Measurements from ENCODE around the gene SLC19A1.
A peak's percentile ranks its signal among the peaks of the same experiment; 100 is the strongest.

The SLC19A1 gene

DNA sequence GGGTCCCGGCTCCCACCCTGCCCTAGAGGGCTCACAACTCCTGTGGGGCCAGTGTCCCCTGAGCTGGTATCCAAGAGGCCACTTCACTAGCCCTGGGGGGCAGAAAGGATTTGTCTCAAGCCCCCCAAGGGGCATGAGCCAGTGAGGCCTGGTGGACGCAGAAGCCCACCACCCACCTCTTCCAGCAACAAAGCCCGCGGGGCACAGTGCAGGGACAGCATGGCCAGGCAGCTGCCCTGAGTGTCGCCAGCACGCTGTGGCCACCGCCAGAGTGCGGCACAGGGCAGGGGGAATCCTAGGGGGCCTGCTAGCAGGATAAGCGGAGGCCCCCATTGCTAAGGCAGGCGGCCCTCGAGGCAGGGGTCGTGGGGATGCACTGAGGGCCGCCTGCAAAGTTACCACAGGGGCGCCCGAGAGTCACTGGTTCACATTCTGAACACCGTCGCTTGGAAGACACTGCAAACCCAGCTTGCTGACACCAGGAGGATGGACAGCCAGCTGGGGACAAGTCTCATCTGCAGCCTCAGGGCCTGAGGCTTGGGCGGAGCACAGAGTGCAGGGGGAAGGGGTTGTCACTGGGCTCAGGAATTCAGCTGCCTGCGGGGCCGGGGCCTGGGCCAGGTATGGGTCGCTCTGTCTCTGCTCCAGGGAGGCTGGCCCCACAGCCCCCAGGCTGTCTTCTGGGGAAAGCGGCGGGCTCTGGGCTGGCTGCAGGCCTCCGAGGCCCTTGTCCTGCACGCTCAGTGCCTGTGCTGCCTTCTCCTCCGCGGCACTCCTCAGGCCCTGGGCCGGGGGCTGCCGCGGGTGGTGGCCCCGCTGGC lies 26.8 kb downstream of the SLC19A1 start:
- DNase-seq: no peak

DNA sequence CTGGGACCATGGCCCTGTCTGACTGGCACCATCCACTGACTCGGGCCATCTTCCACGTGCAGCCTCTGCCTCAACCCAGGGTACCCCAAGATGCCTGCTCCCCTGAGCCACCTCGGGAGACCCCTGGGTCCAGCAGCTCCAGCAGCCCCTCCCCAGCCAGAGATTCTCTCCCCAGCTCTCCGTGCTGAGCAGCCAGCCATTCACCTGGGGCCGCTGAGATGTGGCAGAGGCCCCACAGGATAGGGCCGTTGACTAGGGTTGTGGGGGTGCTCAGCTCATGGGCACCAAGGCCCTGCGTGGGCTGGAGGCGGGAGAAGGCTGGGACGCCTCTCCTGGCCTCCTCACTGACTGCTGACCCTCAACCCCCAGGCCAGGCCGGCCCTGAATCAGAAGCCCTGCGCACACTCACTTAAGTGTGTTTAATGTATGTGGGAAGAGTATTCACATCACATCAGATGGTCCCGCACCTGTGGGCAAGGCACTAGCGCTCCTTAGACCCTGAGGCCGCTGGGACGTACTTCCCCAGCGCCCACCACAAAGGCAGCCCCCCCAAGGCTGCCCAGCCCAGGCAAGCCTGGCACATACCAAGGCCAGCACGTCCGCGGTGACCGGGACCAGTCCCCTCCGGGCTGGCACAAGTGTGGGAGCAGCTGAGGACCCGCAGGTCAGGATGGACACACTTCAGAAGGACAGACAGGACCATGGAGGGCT lies 27.8 kb downstream of the SLC19A1 start:
- DNase-seq: no peak

DNA sequence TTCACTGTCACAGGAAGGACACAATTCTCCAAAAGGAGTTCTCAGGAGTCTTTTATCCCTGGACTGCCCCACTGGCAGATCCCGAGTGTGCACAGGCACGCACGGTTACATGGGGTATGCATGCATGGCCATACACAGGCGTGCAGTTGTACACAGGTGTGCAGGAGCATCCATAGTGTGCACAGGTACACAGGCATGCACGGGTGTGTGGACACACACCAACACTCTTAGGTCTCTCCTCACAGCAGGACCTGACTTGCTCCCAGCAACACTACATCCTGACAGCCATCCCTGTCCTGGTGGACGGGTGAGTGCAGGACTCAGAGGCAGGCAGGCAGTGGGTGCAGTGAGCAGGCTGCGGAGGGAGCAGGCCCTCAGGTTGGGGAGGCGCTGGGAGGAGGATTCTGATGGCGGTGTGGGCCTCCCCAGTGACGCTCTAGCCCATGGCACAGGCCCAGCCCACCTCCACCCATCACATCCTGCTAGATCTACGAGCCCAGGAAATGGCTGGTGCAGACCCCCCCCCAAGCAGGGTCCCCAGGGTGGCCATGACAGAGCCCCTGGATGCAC lies 28.4 kb downstream of the SLC19A1 start:
- no peak for DNase-seq

DNA sequence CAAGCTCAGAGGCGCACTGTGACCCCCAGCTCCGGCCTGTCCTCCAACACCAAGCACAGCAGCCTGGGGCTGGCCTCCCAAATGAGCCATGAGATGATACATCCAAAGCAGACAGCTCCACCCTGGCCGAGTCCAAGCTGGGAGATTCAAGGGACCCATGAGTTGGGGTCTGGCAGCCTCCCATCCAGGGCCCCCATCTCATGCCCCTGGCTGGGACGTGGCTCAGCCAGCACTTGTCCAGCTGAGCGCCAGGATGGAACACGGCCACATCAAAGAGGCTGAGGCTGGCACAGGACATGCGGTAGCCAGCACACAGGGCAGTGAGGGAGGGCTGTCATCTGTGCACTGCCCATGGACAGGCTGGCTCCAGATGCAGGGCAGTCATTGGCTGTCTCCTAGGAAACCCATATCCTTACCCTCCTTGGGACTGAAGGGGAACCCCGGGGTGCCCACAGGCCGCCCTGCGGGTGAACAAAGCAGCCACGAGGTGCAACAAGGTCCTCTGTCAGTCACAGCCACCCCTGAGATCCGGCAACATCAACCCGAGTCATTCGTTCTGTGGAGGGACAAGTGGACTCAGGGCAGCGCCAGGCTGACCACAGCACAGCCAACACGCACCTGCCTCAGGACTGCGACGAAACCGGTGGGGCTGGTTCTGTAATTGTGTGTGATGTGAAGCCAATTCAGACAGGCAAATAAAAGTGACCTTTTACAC lies 29.1 kb downstream of the SLC19A1 start:
- no peak for DNase-seq

DNA sequence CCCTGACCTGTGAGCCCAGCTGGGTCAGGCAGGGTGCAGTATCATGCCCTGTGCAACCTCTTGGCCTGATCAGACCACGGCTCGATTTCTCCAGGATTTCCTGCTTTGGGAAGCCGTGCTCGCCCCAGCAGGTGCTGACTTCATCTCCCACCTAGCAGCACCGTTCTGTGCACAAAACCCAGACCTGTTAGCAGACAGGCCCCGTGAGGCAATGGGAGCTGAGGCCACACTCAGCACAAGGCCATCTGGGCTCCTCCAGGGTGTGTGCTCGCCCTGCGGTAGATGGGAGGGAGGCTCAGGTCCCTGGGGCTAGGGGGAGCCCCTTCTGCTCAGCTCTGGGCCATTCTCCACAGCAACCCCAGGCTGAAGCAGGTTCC lies 29.6 kb downstream of the SLC19A1 start:
- DNase-seq: no peak

DNA sequence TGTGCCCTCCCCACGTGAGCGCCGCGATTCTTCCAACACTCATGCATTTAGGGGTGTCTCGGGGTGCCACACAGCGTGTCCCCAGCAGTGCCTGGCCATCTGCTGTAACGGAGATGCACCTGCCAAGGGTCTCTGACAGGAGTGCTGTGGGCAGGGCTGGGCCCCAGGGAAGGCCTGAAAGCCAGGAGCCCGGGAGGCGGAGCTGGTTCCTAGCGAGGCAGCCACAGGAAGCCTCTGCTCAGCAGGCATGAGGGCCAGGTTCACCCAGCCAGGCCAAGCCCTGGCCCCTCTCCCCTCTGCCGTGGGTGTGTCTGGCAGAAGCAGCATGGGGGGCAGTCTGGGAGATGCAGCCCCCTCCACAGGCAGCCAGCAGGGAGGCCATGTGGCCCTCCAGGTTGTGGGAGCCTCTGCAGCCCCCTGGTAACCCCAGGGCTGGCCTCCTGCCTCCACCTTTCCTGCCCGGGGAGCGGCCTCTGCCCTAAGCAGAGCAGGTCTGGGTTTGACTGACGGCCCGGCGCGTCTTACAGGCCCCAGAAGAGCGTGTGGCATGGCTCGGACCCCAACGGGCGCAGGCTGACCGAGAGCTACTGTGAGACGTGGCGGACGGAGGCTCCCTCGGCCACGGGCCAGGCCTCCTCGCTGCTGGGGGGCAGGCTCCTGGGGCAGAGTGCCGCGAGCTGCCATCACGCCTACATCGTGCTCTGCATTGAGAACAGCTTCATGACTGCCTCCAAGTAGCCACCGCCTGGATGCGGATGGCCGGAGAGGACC lies 30.4 kb downstream of the SLC19A1 start:
- no peak for DNase-seq

DNA sequence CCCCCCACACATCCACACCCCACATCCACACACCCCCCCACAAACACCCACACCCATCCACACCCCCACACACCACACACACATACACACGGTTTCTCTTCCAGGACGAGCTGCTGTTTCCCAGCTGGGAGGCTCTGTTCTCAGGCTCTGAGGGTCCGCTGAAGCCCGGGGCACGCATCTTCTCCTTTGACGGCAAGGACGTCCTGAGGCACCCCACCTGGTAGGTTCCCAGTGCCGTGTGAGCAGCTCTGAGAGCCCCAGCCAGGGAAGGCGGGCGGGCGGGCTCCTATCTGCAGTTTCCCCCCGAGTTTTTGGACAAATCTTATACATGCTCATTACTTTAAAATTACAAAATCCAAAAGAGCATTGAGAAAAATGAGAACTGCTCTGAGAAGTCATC lies 31.2 kb downstream of the SLC19A1 start:
- no peak for DNase-seq

DNA sequence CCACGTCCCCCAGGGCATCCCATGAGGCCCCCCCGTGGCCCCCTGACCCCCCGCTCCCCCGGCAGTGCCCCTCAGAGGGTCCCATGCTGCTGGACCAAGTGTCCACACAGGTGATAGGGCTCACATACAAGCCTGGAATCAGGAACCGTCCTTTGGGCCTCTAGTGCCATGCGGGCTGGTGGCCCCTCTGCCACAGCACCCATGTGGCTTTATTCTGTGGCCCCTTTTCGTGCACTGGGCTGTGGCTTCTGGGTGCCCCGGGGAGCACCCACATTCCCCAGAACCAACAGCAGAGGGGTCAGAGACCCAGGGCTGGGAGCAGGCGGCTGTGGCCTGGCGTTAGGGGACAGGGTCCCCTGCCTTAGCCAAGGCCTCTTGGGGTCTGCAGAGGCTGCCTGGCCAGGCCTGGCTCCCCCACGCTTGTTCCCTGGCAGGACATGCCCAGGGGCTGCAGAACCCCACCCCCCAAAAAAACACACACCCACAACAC lies 31.7 kb downstream of the SLC19A1 start:
- no peak for DNase-seq

DNA sequence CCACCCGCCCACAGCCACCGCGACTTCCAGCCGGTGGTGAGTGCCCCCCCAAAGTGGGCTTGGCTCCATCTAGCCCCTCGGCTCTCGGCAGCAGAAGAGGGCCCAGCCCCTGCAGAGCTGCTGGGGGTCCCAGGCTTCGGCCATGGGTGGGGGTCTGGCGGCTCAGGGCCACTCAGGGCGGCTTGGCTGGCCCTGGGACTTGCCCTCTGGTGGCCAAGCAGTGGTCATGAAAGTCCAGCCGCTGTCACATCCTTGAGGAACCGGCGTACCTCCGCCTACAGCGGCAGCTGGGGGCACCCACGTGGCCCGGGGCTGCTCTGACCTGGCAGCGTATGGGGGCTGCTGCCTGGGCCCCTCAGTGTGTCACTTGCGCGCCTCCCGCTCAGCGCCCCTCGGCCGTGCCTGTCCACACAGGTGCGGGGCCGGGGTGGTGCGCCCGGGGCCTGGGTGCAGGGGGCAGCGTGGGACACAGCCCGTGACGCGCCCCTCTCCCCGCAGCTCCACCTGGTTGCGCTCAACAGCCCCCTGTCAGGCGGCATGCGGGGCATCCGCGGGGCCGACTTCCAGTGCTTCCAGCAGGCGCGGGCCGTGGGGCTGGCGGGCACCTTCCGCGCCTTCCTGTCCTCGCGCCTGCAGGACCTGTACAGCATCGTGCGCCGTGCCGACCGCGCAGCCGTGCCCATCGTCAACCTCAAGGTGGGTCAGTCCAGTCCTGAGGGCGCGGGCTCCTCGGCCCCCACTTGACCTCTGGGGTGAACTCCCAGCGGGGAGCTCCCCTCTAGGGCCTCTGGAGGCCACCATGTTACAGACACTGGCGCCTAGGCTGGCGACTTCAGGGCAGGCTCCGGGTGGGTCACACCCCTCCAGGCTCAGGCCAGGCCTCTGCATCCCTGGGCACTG lies 32.4 kb downstream of the SLC19A1 start:
- DNase-seq: no peak

DNA sequence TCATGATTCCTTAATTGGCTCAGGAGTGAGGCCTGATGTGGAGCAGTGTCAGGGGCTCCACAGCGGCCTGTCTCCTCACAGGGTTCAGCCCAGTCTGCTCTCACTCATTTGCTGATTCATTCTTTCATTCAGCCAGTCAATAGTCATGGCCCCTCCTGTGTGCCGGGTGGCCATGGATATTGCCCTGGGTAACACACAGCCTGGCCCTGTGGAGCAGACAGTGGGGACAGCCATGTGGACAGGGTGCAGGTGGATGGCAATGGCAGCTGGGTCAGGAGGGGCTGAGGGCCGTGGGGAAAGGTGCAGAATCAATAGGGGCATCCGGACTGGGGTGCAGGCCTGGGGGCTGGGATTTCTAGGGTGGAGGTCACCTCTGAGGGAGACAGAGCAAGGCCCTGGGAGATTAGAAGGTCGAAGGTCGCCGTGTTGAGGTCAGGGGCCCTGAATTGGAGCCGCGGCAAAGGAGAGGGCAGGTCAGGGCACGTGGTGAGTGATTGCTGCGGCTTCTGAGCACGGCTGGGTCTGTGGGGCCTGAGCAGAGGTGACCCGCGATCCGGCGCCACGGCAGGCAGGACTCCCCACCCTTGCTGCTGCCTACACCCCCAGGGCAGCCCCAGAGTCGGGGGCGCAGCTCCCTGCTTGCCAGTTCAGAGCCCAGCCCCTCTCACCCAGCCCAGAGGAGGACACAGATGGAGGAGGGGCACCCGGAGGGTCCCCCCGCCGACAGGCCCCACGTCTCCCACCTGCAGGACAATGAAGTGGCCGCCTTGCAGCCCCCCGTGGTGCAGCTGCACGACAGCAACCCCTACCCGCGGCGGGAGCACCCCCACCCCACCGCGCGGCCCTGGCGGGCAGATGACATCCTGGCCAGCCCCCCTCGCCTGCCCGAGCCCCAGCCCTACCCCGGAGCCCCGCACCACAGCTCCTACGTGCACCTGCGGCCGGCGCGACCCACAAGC lies 33.4 kb downstream of the SLC19A1 start:
- DNase-seq: no peak

DNA sequence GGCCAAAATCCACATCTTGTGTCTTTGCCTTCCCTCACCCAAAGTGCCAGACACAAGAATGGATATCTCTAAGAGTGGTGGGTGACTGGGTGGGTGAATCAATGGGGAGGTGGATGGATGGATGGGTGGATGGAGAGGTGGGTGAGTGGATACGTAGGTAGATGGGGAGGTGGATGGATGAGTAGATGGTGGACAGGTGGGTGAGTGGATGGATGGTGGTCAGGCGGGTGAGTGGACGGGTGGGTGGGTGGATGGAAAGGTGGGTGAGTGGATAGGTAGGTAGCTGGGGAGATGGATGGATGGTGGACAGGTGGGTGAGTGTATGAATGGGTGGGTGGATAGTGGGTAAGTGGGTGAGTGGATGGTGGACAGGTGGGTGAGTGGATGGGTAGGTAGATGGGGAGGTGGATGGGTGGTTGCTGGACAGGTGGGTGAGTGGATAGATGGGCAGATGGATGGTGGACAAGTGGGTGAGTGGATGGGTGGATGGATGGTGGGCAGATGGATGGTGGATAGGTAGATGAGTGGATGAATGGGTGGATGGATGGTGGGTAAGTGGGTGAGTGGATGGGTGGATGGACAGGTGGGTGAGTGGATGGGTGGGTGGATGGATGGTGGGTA lies 34.2 kb downstream of the SLC19A1 start:
- DNase-seq: no peak

DNA sequence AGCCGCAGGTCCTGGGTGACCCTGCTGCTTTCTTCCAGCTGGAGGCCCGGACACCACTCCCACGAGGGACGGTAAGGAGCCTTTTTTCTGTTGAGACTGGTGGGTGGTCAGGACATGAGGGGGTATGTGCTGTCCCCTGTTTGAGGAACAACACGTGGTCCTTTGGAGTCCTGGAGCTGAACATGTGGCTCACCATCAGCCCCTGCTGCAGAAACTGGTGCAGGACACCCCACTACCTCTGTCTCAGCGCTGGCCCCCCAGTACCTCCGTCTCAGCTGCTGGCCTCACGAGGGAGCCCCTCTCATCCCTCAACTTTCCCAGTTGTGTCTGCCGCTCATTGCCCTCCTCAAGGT lies 34.7 kb downstream of the SLC19A1 start:
- no peak for DNase-seq

DNA sequence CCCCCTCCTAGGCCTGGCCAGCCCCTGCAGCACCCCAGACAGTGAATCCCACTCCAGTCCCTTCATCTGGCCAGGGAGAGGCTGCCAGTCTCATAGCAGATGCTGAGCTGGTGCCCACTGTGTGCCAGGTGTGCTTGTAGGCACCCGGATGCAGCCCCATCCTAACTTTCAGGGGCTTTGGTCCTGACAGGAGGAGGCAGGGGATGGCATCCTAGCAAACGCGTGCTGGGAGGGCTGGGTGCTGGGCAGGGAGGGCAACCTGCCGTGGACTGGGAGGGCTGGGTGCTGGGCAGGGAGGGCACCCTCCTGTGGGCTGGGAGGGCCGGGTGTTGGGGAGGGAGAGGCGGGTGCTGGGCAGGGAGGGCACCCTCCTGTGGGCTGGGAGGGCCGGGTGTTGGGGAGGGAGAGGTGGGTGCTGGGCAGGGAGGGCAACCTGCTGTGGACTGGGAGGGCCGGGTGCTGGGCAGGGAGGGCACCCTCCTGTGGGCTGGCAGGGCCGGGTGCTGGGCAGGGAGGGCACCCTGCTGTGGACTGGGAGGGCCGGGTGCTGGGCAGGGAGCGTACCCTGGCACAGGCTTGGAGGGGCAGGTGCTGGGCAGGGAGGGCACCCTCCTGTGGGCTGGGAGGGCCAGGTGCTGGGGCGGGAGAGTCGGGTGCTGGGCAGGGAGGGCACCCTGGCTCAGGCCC lies 35.3 kb downstream of the SLC19A1 start:
- DNase-seq: no peak

DNA sequence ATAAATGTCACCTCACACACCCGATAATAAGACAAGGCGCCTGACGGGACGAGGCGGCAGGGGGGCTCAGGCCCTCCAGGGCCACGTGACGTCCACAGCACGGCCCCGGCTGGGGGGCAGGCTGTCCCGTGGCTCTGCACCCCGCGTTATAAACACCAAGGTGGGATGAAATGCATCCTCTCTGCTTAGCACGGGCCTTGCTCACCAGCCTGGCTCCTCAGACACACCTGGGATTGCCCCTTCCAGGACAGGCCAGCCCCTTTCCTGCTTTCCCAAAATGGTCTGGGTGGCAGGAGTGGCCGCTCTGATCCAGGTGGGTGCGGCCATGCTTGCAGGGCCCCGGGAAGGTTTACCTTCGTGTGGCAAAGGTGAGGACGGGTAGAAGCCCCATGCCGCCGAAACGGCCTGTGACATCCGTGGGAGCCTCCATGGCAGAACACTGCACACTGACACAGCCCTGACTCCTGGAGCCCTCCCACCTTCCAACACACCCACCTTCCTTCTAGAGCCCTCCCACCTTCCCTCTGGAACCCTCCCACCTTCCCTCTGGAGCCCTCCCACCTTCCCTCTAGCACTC lies 35.9 kb downstream of the SLC19A1 start:
- no peak for DNase-seq

DNA sequence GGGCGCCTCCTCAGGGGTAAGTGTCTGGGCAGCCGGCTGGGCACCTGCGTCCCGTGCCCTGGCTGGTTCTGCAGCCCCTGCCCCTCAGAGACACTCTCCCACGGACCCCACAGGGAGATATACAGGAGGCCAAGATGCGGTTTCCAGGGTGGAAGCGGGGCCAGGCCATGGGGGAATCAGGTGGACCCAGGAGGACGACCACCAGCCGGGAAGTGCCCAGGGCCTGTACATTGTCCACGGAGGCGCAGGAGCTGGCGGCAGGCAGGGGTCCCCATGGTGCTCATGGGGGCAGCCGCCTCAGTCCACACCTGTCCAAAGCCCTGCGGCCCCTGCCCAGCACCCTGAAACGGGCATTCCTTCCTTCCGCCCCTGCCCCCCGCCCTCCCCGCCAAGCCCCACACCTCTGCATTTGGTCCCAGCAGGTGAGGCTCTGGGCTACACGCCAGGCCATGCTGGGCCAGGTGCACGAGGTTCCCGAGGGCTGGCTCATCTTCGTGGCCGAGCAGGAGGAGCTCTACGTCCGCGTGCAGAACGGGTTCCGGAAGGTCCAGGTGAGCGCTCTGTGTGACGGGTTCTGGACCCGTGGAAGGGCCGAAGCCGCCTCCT lies 36.7 kb downstream of the SLC19A1 start:
- peak; percentile 28 for DNase-seq

DNA sequence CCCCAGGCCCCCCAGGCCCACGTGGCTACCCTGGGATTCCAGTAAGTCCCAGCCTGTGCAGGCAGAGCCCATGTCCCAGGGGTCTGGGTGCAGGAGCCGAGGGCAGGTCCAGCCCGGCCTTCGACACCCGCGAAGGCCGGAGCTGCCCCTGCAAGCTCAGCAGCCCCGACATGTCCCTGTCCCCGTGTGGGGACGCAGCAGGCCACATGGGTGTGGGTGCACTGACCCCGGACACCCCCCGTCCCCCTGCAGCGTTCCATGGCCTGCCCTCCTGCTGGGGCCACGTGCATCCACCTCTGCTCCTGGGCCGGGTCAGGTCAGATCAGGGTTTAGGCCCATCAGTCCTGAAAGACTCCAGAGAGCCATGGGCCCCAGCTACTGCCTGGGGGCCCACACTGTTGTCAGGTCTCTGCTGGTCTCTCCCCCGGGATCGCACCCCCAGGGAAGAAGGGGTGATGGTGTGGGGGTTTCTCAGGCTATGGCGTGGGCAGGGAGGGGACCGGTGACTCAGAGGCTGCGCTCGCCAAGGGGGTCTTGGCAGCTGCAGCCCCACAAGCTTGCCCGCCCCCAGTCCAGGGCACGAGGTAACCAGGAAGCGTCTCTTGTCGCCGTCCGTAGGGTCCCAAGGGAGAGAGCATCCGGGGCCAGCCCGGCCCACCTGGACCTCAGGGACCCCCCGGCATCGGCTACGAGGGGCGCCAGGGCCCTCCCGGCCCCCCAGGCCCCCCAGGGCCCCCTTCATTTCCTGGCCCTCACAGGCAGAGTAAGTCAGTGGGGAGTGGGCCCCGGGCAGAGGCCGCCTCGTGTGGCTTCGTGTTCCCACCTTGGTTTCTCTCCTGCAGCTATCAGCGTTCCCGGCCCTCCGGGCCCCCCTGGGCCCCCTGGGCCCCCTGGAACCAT lies 37.5 kb downstream of the SLC19A1 start:
- no peak for DNase-seq

DNA sequence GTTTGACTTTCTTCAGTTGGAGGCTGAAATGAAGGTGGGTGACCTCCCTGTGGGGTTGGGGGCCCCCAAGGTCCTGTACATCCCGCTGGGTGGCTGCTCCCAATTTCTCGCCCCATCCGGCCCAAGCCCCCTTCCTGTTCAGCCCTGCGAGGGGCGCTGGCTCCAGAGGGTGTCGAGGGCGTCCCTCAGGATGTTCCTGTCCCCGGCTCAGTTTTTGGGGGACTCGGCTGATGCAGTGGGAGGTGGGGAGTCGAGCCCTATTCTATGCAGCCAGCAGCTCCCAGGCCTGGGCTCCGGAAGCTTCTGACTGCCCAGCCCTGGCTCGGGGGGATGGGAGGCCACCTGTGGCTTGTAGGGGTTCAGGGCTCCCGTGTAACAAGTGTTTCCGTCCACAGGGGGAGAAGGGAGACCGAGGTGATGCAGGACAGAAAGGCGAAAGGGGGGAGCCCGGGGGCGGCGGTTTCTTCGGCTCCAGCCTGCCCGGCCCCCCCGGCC lies 38.2 kb downstream of the SLC19A1 start:
- DNase-seq: no peak

All from NCI-H2107 (cell line).